ENCODE measurements around the gene RECQL5.

RECQL5 gene

GRCh38 chr17:75666959-75667790 is at the start of gene RECQL5, which contains the start of gene SAP30BP:
Gene RECQL5, minus strand, starts transcription at chr17:75667154. Its CDS starts 597 bp downstream, at chr17:75666557.
Gene SAP30BP, plus strand, starts transcription at chr17:75667338. Its CDS starts 35 bp downstream, at chr17:75667373.
- in situ Hi-C loops (cut with MboI; ENCODE audit: low sequenced_read_pairs, unreplicated experiment) = no loop called here
- TF ChIP-seq, protein P1, sequence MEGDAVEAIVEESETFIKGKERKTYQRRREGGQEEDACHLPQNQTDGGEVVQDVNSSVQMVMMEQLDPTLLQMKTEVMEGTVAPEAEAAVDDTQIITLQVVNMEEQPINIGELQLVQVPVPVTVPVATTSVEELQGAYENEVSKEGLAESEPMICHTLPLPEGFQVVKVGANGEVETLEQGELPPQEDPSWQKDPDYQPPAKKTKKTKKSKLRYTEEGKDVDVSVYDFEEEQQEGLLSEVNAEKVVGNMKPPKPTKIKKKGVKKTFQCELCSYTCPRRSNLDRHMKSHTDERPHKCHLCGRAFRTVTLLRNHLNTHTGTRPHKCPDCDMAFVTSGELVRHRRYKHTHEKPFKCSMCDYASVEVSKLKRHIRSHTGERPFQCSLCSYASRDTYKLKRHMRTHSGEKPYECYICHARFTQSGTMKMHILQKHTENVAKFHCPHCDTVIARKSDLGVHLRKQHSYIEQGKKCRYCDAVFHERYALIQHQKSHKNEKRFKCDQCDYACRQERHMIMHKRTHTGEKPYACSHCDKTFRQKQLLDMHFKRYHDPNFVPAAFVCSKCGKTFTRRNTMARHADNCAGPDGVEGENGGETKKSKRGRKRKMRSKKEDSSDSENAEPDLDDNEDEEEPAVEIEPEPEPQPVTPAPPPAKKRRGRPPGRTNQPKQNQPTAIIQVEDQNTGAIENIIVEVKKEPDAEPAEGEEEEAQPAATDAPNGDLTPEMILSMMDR (IDR thresholded peaks at IDR 0.05; ENCODE audit: borderline replicate concordance, control extremely low read depth, extremely low read depth, insufficient read depth, missing control alignments) = no peak
- DNase-seq (ENCODE audit: low spot score) = peak; percentile 94

DNA sequence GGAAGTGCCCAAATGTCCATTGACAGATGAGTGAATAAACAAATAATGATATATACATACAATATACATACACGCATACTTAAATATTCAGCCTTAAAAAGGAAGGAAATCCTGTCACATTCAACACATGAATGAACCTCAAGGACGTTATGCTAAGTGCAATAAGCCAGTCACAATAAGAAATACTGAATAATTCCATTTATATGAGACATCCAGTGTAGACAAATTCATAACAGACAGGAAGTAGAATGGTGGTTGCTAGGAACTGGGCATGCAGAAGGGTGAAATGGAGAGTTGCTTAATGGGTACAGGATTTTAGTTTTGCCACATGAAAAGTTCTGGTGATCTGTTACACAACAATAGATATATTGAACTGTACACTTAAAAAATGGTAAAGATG is 45.5 kb upstream of the RECQL5 start:
- TF ChIP-seq, protein P1 (IDR thresholded peaks at IDR 0.05; ENCODE audit: borderline replicate concordance, control extremely low read depth, extremely low read depth, insufficient read depth, missing control alignments) = no peak
- no peak for DNase-seq (ENCODE audit: low spot score)
- in situ Hi-C loops (cut with MboI; ENCODE audit: low sequenced_read_pairs, unreplicated experiment) = no loop called here

GRCh38 chr17:75707079-75707571 is 40.2 kb upstream of the RECQL5 start:
- in situ Hi-C loops (cut with MboI; ENCODE audit: low sequenced_read_pairs, unreplicated experiment) = no loop called here
- DNase-seq (ENCODE audit: low spot score) = no peak

GRCh38 chr17:75706042-75706728 is 39.2 kb upstream of the RECQL5 start:
- no peak for DNase-seq (ENCODE audit: low spot score)
- in situ Hi-C loops (cut with MboI; ENCODE audit: low sequenced_read_pairs, unreplicated experiment) = no loop called here
- TF ChIP-seq, protein P1 (IDR thresholded peaks at IDR 0.05; ENCODE audit: borderline replicate concordance, control extremely low read depth, extremely low read depth, insufficient read depth, missing control alignments) = no peak

More at GRCh38 chr17:75707079-75707571, 40.2 kb upstream of the RECQL5 start:
- TF ChIP-seq, protein P1 (IDR thresholded peaks at IDR 0.05; ENCODE audit: borderline replicate concordance, control extremely low read depth, extremely low read depth, insufficient read depth, missing control alignments) = no peak

- DNase-seq (ENCODE audit: low spot score) = no peak
- in situ Hi-C loops (cut with MboI; ENCODE audit: low sequenced_read_pairs, unreplicated experiment) = no loop called here
- TF ChIP-seq, protein P1 (IDR thresholded peaks at IDR 0.05; ENCODE audit: borderline replicate concordance, control extremely low read depth, extremely low read depth, insufficient read depth, missing control alignments) = no peak
Observed at GRCh38 chr17:75704963-75705875, 38.3 kb upstream of the RECQL5 start.

GRCh38 chr17:75703591-75703990 is 36.6 kb upstream of the RECQL5 start:
- DNase-seq (ENCODE audit: low spot score) = no peak
- TF ChIP-seq, protein P1 (IDR thresholded peaks at IDR 0.05; ENCODE audit: borderline replicate concordance, control extremely low read depth, extremely low read depth, insufficient read depth, missing control alignments) = no peak
- in situ Hi-C loops (cut with MboI; ENCODE audit: low sequenced_read_pairs, unreplicated experiment) = no loop called here

Measured in GM13976 (cell line).